ENCODE measurements around the gene DEPP1. TPM values are rescaled to one million over a fixed set of nuclear protein-coding genes. Genes with fewer than 3 reads are reported as not detected.

DEPP1 gene
- total and polyA plus RNA-seq, 2 of the 4 experiments (the other 2 are of a cell fraction): 13.6 to 30.0 TPM

GRCh38 chr10:44967616-44968015, 11.0 kb downstream of the DEPP1 start:
- H3K4me2 ChIP-seq (ENCODE audit: low read depth, low read length): no peak overlapping the region
- POLR2A ChIA-PET (ENCODE audit: unreplicated experiment): no interaction called here

More at GRCh38 chr10:44967616-44968015, 11.0 kb downstream of the DEPP1 start:
- intact Hi-C loops (cut with micrococcal nuclease): no loop called here
- dilution Hi-C loops (cut with HindIII; ENCODE audit: low sequenced_read_pairs, unreplicated experiment): no loop called here
- CTCF ChIA-PET: no interaction called here
- in situ Hi-C loops (cut with MboI; ENCODE audit: low sequenced_read_pairs): no loop called here
- Histone ChIP-seq H4K5ac (ENCODE audit: low read depth, low read length) (no peak overlapping the region), H2BK5ac (ENCODE audit: low read depth, low read length, poor library complexity, severe bottlenecking) (no peak overlapping the region), H3K18ac (ENCODE audit: low read depth, low read length) (no peak overlapping the region), H3K9me3 (ENCODE audit: control insufficient read depth, insufficient read depth, low read length) (no peaks in the 10 kb centered on the region), H3K4ac (ENCODE audit: low read depth, low read length) (0 out of 2 replicates have a peak overlapping the region, but pooled peaks have one; percentile 58), H2BK20ac (ENCODE audit: low read depth, low read length) (no peak overlapping the region), H4K8ac (ENCODE audit: low read depth in 2 of 2, low read length in 2 of 2) (no peak overlapping the region; a peak in 1 of 4 replicates), H3K36me3 (ENCODE audit: control insufficient read depth, insufficient read depth, low read length) (peaks cover 10% of the 10 kb centered on the region; the same call in 1 of the 2 replicates), H2AK9ac (replicated peaks; ENCODE audit: low read depth, low read length, poor library complexity) (peak overlapping the region; percentile 30), H3K79me1 (ENCODE audit: low read depth in 1 of 2, low read length in 2 of 2) (peaks cover 0 to 12% of the 10 kb centered on the region in 2 experiments; a peak in 1 of 4 replicates), H3K23ac (ENCODE audit: low read depth, low read length) (no peak overlapping the region), H3K4me3 (ENCODE audit: insufficient read depth, low read depth, low read length) (no peak overlapping the region), H2AK5ac (ENCODE audit: low read depth, low read length) (no peak overlapping the region), H3K27me3 (ENCODE audit: control insufficient read depth, insufficient read depth, low read length) (no peaks in the 10 kb centered on the region), H3K56ac (ENCODE audit: extremely low read depth, insufficient read depth, low read length) (no peak overlapping the region), H3K9ac (ENCODE audit: low read depth, low read length) (no peak overlapping the region), H4K91ac (ENCODE audit: insufficient read depth, low read depth, low read length) (peak overlapping the region; percentile 6; the same call in 1 of the 2 replicates), H2AFZ (replicated peaks; ENCODE audit: low read length, poor library complexity) (peak overlapping the region; percentile 18), H4K20me1 (ENCODE audit: insufficient read depth, low read length) (no peaks in the 10 kb centered on the region), H3K27ac (ENCODE audit: insufficient read depth, low read length) (no peak overlapping the region), H2BK15ac (ENCODE audit: low read depth, low read length) (no peak overlapping the region), H2BK120ac (ENCODE audit: low read depth, low read length) (no peak overlapping the region), H3K9me1 (ENCODE audit: insufficient read depth, low read length) (peaks cover 11% of the 10 kb centered on the region), H3K4me1 (ENCODE audit: control insufficient read depth, insufficient read depth, low read length) (peaks cover 32% of the 10 kb centered on the region), H3K14ac (replicated peaks; ENCODE audit: low read depth, low read length) (peak overlapping the region; percentile 78; the same call in 1 of the 2 replicates)
- no TSS peak for BruUV-seq (replicated peaks)
- ATAC-seq (ENCODE audit: low read depth) (no peak), DNase-seq (no peak)
- 100% methylated on average over 1 of the region's 4 CpGs; no CpG with 5 or more reads in 1 of the 2 experiments for WGBS, 2 experiments (ENCODE audit: extremely low coverage in 2 of 2, insufficient read length in 1 of 2)
- TF ChIP-seq NFE2L2 (IDR thresholded peaks at IDR 0.05; ENCODE audit: low read depth, low read length): no peak
- TF ChIP-seq MAZ (IDR thresholded peaks at IDR 0.05; ENCODE audit: borderline replicate concordance, low read depth, low read length): no peak
- no peak for TF ChIP-seq CHD1 (IDR thresholded peaks at IDR 0.05; ENCODE audit: low read depth, low read length)
- no peak for TF ChIP-seq BHLHE40 (IDR thresholded peaks at IDR 0.05; ENCODE audit: low read depth, low read length)
- no peak for TF ChIP-seq CTCF (conservative IDR thresholded peaks at IDR 0.05; ENCODE audit: low read depth, low read length)
- TF ChIP-seq FOS (IDR thresholded peaks at IDR 0.05; ENCODE audit: low read depth, low read length): no peak
- no peak for TF ChIP-seq MXI1 (IDR thresholded peaks at IDR 0.05; ENCODE audit: borderline replicate concordance, low read depth, low read length)
- TF ChIP-seq ELK1 (IDR thresholded peaks at IDR 0.05; ENCODE audit: borderline replicate concordance, low read depth, low read length): no peak
- TF ChIP-seq RCOR1 (IDR thresholded peaks at IDR 0.05; ENCODE audit: insufficient replicate concordance, low read length): no peak
- no peak for TF ChIP-seq MAFK (IDR thresholded peaks at IDR 0.05; ENCODE audit: low read depth, low read length)
- TF ChIP-seq SMC3 (IDR thresholded peaks at IDR 0.05; ENCODE audit: low read depth, low read length): no peak
- TF ChIP-seq POLR2A (IDR thresholded peaks at IDR 0.05; ENCODE audit: low read depth, low read length): no peak
- no peak for TF ChIP-seq RFX5 (IDR thresholded peaks at IDR 0.05; ENCODE audit: low read depth, low read length)

Measured in IMR-90 (cell line).